Stimulated activated CD4-positive, alpha-beta T cell treated with anti-CD3 and anti-CD28 coated beads, Interleukin-15, amount 100 ng/mL, for 1 hour (primary cell): ENCODE data around the gene DAZAP1.

Experiments used
- DNase-seq, 2 donors: peaks; one replicate each; pipeline ENCODE4 v3.0.0-alpha.2; 2020; ENCODE audit warnings: low read depth in 1 of 2, low spot score in 1 of 2

DAZAP1 gene

DNA sequence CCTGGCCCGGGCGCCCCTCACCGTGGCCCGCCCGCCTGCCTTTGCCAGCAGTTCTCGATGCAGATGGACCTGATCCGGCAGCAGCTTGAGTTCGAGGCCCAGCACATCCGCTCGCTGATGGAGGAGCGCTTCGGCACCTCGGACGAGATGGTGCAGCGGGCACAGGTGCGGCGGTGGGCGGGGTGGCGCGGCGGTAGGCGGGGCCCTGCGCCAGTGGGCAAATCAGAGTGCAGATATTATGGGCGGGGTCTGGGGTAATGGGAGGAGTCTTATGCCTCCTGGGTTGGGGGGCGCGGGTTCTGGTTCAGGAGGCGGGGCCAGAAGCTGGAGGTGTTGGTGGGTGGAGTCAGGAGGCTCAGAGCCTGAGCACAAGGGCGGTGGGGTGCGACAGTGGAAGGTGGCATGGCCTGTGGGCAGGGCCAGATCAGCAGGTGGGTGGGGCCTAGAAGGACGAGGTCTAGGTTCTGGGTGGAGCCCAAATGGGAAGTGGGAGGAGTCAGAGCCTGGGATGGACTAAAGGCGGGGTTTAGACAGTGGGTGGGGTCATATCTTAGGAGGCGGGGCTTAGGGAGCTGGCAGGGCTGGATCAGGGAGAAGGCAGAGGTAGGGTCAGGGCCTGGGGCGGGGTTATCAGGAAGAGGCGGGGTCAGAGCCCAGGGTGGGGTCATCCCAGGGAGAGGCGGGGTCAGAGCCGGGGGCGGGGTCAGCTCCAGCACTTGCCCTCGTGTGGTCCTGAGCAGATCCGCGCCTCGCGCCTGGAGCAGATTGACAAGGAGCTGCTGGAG lies 48.1 kb downstream of the DAZAP1 start:
- no peak for DNase-seq

DNA sequence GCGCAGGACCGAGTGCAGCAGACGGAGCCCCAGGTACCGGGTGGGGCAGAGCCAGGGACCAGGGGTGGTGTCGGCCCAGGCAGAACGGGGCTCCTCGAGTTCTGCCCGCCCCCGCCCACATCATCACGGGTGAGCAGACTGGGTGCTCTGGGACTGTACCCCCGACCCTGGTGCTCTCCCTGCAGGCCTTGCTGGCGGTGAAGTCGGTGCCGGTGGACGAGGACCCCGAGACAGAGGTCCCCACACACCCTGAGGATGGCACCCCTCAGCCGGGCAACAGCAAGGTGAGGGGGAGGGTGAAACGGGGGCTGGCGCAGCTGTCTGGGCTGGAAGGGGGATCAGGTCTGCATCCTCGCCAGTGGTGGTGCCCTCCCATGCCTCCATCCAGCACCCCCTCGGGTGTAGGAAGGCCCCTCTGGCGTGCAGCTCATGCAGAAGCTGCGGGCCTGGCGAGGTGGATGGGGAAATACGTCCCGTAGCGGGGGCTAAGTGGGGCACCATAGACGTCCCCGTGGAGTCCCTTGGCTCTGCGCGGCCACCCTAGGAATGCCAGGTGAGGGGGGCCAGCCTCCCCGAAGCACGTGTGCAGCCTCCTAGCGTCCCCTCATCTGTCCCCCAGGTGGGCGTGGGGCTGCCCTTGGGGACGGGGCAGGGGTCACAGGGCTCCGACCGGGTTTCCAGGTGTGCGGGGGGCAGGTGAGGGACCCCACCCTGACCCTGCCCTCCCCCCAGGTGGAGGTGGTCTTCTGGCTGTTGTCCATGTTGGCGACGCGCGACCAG lies 48.9 kb downstream of the DAZAP1 start:
- DNase-seq = no peak

DNA sequence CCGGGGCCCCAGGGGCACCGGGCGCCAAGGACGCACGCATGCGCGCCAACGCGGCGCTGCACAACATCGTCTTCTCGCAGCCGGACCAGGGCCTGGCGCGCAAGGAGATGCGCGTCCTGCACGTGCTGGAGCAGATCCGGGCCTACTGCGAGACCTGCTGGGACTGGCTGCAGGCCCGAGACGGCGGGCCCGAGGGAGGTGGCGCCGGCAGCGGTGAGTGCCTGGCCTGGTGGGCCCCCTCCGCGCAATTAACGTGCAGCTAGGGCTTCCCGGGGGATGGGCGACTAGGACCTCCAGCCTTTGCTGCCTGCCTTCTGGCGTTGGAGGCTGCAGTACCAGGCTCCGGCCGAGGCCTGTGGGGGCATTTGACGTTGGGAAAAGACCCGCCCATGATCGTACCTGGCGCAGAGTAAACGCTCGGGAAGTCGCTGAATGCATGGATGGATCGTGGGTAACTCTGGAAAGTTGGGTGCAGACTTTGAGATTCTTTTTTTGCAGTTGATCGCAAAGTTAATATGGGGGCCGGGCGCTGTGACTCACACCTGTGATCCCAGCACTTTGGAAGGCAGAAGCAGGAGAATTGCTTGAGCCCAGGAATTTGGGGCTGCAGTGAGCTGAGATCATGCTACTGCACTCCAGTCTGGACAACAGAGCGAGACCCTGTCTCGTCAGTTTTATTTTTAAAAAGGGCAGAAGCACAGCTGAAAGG lies 49.8 kb downstream of the DAZAP1 start:
- DNase-seq = no peak

DNA sequence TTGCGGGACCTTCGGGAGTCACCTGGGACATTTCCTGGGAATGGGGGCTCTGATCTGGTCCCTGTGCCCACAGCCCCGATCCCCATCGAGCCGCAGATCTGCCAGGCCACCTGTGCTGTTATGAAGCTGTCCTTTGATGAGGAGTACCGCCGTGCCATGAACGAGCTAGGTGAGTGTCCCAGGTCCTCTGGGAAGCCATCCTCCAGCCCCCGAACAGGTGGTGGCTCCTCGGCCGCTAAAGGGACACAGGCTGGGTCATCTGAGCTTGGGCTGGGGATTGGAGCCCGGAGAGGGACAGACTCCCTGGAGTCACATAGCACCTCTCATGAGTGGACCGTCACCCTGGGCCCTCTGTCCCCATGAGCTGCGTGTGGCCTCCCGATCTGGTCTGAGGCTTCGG lies 50.5 kb downstream of the DAZAP1 start:
- DNase-seq = no peak

DNA sequence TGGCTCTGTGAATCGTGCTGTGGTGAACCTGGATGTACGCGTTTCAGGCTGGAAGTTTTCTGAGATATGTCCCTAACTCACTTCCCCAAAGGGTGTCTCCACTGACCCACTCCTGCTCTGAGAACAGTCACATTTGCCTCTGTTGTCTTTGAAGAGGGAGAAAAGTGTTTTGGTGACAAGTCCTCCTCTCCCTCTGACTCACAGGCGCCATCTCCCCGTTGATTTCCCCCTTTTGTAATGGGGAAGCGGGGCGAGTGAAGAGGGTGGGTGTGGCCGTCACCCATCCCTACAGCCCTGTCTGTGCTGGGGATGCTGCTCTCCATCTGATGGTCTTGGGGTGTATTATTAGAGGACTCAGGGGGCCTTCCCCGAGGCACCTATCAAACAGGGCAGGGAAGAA lies 52.1 kb downstream of the DAZAP1 start:
- no peak for DNase-seq

DNA sequence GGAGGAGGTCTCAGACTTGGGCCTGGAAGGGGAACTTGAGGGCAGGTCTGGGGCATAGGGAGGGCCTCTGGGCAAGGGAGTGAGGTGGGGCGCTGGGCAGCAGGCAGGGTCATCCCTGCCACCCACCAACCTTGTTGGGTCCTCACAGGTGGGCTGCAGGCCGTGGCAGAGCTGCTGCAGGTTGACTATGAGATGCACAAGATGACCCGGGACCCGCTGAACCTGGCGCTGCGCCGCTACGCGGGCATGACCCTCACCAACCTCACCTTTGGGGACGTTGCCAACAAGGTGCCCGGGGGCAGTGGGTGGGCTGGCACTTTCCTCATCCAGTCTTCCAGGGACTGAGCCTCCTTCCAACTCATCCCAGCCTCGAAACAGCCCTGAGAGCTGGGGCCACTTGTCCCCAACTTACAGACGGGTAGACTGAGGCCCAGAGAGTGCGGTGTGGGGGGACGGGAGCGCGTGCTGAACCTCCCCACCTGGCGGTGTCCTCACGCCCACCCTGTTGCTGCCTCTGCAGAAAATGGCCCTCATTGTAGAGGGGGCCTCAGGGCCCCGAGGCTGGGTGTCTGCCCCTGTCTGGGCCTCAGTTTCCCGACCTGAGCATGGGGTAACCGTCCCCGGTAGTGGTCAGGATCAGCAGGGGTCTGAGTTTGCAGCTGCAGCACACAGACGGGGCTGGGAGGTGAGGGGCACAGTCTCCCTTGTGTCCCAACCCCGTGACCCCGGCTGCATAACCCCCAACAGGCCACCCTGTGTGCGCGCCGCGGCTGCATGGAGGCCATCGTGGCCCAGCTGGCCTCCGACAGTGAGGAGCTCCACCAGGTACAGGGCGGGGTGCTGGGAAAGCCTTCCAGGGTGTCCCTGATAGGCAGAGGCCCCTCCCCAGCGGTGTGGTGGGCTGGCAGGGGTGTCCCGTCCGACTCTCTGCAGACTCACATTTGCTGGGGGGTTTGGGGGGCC lies 52.9 kb downstream of the DAZAP1 start:
- DNase-seq = no peak

DNA sequence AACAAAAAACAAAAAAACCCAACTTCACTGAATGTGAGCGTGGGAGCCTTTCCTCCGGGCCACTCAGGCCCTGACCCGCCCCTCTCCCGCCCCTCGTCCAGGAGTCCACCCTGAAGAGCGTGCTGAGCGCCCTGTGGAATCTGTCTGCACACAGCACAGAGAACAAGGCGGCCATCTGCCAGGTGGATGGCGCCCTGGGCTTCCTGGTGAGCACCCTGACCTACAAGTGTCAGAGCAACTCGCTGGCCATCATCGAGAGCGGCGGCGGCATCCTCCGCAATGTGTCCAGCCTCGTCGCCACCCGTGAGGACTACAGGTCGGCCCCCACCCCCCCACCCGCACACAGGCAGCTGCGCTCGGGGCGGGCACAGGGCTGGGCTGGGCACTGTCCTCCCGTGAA lies 54.5 kb downstream of the DAZAP1 start:
- no peak for DNase-seq

DNA sequence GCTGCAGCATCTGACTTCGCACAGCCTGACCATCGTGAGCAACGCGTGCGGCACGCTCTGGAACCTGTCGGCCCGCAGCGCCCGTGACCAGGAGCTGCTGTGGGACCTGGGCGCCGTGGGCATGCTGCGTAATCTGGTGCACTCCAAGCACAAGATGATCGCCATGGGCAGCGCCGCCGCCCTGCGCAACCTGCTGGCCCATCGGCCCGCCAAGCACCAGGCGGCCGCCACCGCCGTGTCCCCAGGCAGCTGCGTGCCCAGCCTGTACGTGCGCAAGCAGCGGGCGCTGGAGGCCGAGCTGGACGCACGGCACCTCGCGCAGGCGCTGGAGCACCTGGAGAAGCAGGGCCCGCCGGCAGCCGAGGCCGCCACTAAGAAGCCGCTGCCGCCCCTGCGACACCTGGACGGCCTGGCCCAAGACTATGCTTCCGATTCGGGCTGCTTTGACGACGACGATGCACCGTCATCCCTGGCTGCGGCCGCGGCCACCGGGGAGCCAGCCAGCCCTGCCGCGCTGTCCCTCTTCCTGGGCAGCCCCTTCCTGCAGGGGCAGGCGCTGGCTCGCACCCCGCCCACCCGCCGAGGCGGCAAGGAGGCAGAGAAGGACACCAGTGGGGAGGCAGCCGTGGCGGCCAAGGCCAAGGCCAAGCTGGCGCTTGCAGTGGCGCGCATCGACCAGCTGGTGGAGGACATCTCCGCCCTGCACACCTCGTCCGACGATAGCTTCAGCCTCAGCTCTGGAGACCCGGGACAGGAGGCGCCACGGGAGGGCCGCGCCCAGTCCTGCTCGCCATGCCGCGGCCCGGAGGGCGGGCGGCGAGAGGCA lies 58.0 kb downstream of the DAZAP1 start:
- DNase-seq = no peak

DNA sequence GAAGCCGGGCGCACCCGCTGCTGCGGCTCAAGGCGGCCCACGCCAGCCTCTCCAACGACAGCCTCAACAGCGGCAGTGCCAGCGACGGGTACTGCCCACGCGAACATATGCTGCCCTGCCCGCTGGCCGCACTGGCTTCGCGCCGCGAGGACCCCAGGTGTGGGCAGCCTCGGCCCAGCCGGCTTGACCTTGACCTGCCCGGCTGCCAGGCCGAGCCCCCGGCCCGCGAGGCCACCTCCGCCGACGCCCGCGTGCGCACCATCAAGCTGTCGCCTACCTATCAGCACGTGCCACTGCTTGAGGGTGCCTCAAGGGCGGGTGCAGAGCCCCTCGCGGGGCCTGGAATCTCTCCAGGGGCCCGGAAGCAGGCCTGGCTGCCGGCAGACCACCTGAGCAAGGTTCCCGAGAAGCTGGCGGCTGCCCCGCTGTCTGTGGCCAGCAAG lies 58.7 kb downstream of the DAZAP1 start:
- DNase-seq = no peak

DNA sequence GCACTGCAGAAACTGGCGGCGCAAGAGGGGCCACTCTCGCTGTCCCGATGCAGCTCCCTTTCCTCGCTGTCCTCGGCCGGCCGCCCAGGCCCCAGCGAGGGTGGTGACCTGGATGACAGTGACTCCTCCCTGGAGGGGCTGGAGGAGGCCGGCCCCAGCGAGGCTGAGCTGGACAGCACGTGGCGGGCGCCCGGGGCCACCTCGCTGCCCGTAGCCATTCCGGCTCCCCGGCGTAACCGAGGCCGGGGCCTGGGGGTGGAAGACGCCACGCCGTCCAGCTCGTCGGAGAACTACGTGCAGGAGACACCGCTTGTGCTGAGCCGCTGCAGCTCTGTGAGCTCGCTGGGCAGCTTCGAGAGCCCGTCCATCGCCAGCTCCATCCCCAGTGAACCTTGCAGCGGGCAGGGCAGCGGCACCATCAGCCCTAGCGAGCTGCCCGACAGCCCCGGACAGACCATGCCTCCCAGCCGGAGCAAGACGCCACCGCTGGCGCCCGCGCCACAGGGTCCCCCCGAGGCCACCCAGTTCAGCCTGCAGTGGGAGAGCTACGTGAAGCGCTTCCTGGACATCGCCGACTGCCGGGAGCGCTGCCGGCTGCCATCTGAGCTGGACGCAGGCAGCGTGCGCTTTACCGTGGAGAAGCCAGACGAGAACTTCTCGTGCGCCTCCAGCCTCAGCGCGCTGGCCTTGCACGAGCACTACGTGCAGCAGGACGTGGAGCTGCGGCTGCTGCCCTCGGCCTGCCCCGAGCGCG lies 59.3 kb downstream of the DAZAP1 start:
- no peak for DNase-seq

DNA sequence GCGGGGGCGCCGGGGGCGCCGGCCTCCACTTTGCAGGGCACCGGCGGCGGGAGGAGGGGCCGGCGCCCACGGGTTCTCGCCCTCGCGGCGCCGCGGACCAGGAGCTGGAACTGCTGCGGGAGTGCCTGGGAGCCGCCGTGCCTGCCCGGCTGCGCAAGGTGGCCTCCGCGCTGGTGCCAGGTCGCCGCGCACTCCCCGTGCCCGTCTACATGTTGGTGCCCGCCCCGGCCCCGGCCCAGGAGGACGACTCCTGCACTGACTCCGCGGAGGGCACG lies 59.8 kb downstream of the DAZAP1 start:
- DNase-seq = no peak

DNA sequence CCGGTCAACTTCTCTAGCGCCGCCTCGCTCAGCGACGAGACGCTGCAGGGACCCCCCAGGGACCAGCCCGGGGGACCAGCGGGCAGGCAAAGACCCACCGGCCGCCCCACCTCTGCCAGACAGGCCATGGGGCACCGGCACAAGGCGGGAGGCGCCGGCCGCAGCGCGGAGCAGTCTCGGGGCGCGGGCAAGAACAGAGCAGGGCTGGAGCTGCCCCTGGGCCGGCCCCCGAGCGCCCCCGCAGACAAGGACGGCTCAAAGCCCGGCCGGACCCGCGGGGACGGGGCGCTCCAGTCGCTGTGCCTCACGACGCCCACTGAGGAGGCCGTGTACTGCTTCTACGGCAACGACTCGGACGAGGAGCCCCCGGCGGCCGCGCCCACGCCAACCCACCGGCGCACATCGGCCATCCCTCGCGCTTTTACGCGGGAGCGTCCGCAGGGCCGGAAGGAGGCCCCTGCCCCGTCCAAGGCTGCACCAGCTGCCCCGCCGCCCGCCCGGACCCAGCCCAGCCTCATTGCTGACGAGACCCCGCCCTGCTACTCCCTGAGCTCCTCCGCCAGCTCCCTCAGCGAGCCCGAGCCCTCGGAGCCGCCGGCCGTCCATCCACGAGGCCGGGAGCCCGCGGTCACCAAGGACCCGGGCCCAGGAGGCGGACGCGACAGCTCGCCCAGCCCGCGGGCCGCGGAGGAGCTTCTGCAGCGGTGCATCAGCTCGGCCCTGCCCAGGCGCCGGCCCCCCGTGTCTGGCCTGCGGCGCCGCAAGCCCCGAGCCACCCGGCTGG lies 60.3 kb downstream of the DAZAP1 start:
- no peak for DNase-seq

DNA sequence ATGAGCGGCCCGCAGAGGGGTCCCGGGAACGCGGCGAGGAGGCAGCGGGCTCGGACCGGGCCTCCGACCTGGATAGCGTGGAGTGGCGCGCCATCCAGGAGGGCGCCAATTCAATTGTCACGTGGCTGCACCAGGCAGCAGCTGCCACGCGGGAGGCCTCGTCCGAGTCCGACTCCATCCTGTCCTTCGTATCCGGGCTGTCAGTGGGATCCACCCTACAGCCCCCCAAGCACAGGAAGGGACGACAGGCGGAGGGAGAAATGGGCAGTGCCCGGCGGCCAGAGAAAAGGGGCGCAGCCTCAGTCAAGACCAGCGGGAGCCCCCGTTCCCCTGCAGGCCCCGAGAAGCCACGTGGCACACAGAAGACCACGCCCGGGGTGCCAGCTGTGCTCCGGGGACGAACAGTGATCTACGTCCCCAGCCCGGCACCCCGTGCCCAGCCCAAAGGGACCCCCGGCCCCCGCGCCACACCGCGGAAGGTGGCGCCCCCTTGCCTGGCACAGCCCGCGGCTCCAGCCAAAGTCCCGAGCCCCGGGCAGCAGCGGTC lies 61.0 kb downstream of the DAZAP1 start:
- no peak for DNase-seq

DNA sequence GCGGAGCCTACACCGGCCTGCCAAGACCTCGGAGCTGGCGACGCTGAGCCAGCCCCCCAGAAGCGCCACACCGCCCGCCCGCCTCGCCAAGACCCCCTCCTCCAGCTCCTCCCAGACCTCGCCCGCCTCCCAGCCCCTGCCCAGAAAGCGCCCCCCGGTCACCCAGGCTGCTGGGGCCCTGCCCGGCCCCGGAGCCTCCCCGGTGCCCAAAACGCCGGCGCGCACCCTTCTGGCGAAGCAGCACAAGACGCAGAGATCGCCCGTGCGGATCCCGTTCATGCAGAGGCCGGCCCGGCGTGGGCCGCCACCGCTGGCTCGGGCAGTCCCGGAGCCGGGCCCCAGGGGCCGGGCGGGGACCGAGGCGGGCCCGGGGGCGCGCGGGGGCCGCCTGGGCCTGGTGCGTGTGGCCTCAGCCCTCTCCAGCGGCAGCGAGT lies 61.5 kb downstream of the DAZAP1 start:
- DNase-seq = no peak

DNA sequence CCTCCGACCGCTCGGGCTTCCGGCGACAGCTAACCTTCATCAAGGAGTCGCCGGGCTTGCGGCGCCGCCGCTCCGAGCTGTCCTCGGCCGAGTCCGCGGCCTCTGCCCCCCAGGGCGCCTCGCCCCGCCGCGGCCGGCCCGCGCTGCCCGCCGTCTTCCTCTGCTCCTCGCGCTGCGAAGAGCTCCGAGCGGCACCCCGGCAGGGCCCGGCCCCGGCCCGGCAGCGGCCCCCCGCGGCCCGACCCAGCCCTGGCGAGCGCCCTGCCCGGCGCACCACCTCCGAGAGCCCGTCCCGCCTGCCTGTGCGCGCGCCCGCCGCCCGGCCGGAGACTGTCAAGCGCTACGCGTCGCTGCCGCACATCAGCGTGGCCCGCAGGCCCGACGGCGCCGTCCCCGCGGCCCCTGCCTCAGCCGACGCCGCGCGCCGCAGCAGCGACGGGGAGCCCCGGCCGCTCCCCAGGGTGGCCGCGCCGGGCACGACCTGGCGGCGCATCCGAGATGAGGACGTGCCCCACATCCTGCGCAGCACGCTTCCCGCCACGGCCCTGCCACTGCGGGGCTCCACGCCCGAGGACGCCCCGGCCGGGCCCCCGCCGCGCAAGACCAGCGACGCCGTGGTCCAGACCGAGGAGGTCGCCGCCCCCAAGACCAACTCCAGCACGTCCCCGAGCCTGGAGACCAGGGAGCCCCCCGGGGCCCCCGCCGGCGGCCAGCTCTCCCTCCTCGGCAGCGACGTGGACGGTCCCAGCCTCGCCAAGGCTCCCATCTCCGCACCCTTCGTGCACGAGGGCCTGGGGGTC lies 62.1 kb downstream of the DAZAP1 start:
- no peak for DNase-seq

DNA sequence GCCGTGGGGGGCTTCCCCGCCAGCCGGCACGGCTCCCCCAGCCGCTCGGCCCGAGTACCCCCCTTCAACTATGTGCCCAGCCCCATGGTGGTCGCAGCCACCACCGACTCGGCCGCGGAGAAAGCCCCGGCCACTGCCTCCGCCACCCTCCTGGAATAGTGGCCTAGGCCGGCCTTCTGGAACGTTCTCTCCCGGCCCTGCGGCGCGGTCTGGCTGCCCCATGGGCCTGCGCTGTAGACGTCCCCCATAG lies 62.6 kb downstream of the DAZAP1 start:
- no peak for DNase-seq

DNA sequence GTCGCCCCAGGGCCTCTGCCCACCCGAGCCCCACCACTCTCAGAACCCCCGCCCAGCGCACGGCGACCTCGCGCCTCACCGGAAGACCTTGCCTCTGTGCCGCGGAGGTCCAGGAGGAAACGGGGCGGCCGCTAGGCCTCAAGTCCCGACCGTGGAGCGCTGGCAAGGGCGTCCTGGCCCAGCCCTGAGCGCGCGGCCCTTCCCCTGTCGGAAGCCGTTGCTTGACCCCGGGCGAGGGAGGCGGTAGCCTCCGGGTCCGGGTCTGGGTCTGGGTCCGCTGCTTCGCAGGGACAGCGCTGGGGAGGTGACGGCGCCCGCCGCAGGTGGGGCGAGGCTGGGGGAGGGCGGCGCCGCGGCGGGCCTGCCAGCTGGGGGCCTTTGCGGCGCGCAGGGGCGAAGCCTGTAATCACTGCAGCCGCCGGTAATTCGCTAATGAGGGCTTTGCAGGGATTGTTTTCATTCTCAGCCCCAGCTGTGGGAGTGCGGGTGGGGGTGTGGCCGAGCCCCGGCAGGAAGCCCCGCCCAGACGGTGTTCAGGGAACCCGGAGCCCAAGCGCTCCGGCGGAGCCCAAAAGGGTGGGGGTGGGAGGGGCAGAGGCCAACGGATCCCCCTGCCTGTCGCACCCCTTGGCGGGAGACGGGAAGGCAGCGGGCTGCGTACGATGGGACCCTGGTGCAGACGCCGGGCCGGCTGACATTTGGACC lies 63.1 kb downstream of the DAZAP1 start:
- DNase-seq = peak; percentile 52 to 59
